Thoracic aorta (tissue), 2 donors: ENCODE results near the gene ATL3. TPM values are rescaled to one million over a fixed set of nuclear protein-coding genes. Genes with fewer than 3 reads are reported as not detected.

ENCODE experiments used
- ATAC-seq: fragments of 150-250 bp; one replicate; pipeline ENCODE4 v1.8.0; 2017; ENCODE audit warnings: low read depth; ENCODE audit not compliant: insufficient number of reproducible peaks, low FRiP score
- DNase-seq: peaks from one replicate; pipeline ENCODE4 v3.0.0-alpha.2; 2020; ENCODE audit warnings: low spot score
- H3K27ac ChIP-seq, 2 donors: fragments of 200-600 bp; sonication (generic); 1 replicate in 1 of 2; 2 replicates in 1 of 2; pipeline ENCODE4 v1.5.1; 2016; ENCODE audit warnings: mild to moderate bottlenecking in 2 of 2, moderate library complexity in 2 of 2
- H3K27me3 ChIP-seq: fragments of 200-600 bp; sonication (generic); replicated peaks from 2 replicates; pipeline ENCODE4 v1.6.0; 2016; ENCODE audit warnings: mild to moderate bottlenecking; ENCODE audit not compliant: insufficient read depth
- H3K36me3 ChIP-seq: fragments of 200-600 bp; sonication (generic); one replicate; pipeline ENCODE4 v1.5.1; 2016
- H3K4me1 ChIP-seq, 2 donors: fragments of 200-600 bp; sonication (generic); 1 replicate in 1 of 2; 2 replicates in 1 of 2; pipeline versions ENCODE4 v1.5.1 to v1.6.0; 2016; ENCODE audit warnings: low read depth in 2 of 2, mild to moderate bottlenecking in 1 of 2; ENCODE audit not compliant: control insufficient read depth in 1 of 2
- H3K4me3 ChIP-seq: fragments of 200-600 bp; sonication (generic); 2 replicates; pipeline ENCODE4 v1.5.1; 2016; ENCODE audit warnings: mild to moderate bottlenecking
- H3K9me3 ChIP-seq: fragments of 200-600 bp; sonication (generic); 2 replicates; pipeline ENCODE4 v1.5.1; 2016
- total RNA-seq, 2 donors: library from RNA; depleted of rRNA; stranded (reverse); fragments of >200 nt; gene quantifications; one replicate each; pipeline versions ENCODE4 v1.1.0 to v1.2.3, GENCODE V29; 2016
- TF ChIP-seq, protein P1 (sequence below): fragments of 200-600 bp; sonication (generic); IDR thresholded peaks from one replicate; pipeline ENCODE4 v1.5.1; 2019; ENCODE audit warnings: antibody characterized with exemption

ATL3 gene
- total RNA-seq, 2 donors from 2014 or later, result 188 to 192 TPM

DNA sequence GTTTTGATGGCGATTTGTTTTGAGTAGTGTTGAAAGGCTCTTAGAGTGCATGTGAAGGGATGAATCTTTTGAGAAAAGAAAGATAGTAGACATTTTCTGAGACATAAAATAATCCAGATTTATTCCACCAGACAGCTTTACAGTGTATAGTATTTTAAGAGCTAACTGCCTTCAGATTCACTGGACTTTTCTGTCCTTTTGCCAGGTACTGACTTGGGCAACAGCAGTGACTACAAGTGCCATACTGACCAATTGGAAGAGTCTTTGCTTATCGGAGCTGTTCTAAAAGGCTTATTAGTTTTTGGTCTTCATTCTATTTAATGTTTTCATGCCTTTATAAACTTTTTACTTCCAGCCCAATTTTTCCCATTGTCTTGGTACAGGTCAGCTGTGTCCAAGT is 42.6 kb upstream of the ATL3 start:
- ATAC-seq (no peak), DNase-seq (no peak)
- H3K27ac ChIP-seq, result no peak overlapping the region
- no peak overlapping the region for H3K4me3 ChIP-seq
- H3K36me3 ChIP-seq, result no peaks in the 10 kb centered on the region
- H3K27me3 ChIP-seq, result no peaks in the 10 kb centered on the region
- no peaks in the 10 kb centered on the region for H3K9me3 ChIP-seq
- TF ChIP-seq, protein P1, sequence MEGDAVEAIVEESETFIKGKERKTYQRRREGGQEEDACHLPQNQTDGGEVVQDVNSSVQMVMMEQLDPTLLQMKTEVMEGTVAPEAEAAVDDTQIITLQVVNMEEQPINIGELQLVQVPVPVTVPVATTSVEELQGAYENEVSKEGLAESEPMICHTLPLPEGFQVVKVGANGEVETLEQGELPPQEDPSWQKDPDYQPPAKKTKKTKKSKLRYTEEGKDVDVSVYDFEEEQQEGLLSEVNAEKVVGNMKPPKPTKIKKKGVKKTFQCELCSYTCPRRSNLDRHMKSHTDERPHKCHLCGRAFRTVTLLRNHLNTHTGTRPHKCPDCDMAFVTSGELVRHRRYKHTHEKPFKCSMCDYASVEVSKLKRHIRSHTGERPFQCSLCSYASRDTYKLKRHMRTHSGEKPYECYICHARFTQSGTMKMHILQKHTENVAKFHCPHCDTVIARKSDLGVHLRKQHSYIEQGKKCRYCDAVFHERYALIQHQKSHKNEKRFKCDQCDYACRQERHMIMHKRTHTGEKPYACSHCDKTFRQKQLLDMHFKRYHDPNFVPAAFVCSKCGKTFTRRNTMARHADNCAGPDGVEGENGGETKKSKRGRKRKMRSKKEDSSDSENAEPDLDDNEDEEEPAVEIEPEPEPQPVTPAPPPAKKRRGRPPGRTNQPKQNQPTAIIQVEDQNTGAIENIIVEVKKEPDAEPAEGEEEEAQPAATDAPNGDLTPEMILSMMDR, result no peak
- H3K4me1 ChIP-seq, result peaks cover 3 to 9% of the 10 kb centered on the region in 2 donors

- Histone ChIP-seq H3K27me3 (no peaks in the 10 kb centered on the region), H3K4me3 (no peak overlapping the region), H3K27ac (no peak overlapping the region), H3K36me3 (no peaks in the 10 kb centered on the region), H3K4me1 (peaks cover 3 to 9% of the 10 kb centered on the region in 2 donors), H3K9me3 (no peaks in the 10 kb centered on the region)
- ATAC-seq (no peak), DNase-seq (no peak)
- TF ChIP-seq, protein P1, result no peak
Observed at GRCh38 chr11:63711838-63712237, 40.7 kb upstream of the ATL3 start.

- TF ChIP-seq, protein P1, result no peak
- DNase-seq (no peak), ATAC-seq (no peak)
- Histone ChIP-seq H3K27ac (no peak overlapping the region), H3K27me3 (no peaks in the 10 kb centered on the region), H3K36me3 (no peaks in the 10 kb centered on the region), H3K9me3 (no peaks in the 10 kb centered on the region), H3K4me1 (peaks cover 4 to 10% of the 10 kb centered on the region in 2 donors), H3K4me3 (no peak overlapping the region)
Observed at GRCh38 chr11:63710476-63711217, 39.5 kb upstream of the ATL3 start.

DNA sequence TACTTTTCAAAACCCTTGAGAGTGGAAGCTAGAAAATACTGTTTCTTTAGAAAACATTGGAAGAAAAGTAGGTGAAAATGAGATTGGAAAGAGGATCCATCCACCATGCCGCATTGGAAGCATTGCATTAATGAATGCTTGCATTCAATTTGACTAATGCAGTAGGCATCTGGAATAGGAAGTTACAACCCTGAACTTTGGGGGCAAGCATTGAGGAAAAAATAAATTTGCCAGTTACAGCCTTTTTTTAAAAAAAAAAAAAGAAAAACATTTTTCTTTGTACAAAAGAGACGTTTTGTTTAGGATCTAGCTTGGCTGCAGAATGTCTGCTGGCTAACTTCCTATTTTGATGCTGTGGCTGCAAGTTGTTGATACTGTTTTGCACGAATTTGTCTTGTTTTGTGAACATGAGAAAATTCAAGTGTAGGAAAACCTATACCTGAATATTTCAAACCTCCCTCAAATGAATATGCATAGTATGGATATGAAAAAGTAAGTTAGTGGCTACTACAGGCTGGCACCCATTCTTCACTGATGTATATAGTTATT is 38.2 kb upstream of the ATL3 start:
- Histone ChIP-seq H3K36me3 (no peaks in the 10 kb centered on the region), H3K27ac (no peak overlapping the region)

DNA sequence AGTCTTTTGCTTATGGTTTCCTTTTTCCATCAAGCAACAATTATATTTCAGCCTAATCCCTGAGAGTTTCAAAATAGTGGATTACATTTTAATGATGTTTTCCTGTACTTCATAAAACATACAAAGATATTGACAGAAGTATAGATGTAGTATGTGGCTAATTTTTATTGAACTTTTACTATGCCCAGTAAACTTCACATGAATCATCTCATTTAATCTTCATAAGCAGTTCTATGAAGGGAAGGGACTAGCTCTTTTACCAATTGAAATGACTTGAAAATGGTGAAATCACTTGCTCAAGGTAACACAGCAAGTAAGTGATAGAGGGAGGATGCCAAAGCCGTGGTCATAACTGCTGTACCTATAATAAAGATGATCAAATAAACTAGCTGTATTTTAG is 37.6 kb upstream of the ATL3 start:
- no peak overlapping the region for H3K4me3 ChIP-seq
- no peak overlapping the region for H3K27ac ChIP-seq
- H3K27me3 ChIP-seq, result no peaks in the 10 kb centered on the region
- H3K4me1 ChIP-seq, result peaks cover 20 to 26% of the 10 kb centered on the region in 2 donors
- DNase-seq (no peak), ATAC-seq (no peak)
- TF ChIP-seq, protein P1, result no peak
- H3K9me3 ChIP-seq, result no peaks in the 10 kb centered on the region
- no peaks in the 10 kb centered on the region for H3K36me3 ChIP-seq

More for the DNA sequence above, 38.2 kb upstream of the ATL3 start:
- Histone ChIP-seq H3K9me3 (no peaks in the 10 kb centered on the region), H3K4me1 (peaks cover 16 to 21% of the 10 kb centered on the region in 2 donors), H3K4me3 (no peak overlapping the region), H3K27me3 (no peaks in the 10 kb centered on the region)
- ATAC-seq (no peak), DNase-seq (no peak)
- TF ChIP-seq, protein P1, result no peak
